C4-2B (cell line): ENCODE results near the gene PGAM5.

ENCODE experiments used
- ZFX ChIP-seq: fragments of 450-650 bp; IDR thresholded peaks from 2 replicates; pipeline ENCODE4 v1.6.1; 2017
- TF ChIP-seq, protein P1 (sequence below): fragments of 450-650 bp; conservative IDR thresholded peaks from 2 replicates; pipeline ENCODE4 v1.5.1; 2017; ENCODE audit warnings: mild to moderate bottlenecking

- TF ChIP-seq, protein P1, sequence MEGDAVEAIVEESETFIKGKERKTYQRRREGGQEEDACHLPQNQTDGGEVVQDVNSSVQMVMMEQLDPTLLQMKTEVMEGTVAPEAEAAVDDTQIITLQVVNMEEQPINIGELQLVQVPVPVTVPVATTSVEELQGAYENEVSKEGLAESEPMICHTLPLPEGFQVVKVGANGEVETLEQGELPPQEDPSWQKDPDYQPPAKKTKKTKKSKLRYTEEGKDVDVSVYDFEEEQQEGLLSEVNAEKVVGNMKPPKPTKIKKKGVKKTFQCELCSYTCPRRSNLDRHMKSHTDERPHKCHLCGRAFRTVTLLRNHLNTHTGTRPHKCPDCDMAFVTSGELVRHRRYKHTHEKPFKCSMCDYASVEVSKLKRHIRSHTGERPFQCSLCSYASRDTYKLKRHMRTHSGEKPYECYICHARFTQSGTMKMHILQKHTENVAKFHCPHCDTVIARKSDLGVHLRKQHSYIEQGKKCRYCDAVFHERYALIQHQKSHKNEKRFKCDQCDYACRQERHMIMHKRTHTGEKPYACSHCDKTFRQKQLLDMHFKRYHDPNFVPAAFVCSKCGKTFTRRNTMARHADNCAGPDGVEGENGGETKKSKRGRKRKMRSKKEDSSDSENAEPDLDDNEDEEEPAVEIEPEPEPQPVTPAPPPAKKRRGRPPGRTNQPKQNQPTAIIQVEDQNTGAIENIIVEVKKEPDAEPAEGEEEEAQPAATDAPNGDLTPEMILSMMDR: no peak
- no peak for TF ChIP-seq ZFX
These were observed 19.7 kb downstream of the PGAM5 start for GRCh38 chr12:132730353-132730752.
